HL-60 (cell line): ENCODE measurements around the gene SUN2.

Experiments used
- GABPA ChIP-seq: IDR thresholded peaks from 2 replicates; pipeline ENCODE4 v1.6.1; 2012; ENCODE audit warnings: low read depth
- POLR2AphosphoS5 ChIP-seq: IDR thresholded peaks from 2 replicates; pipeline ENCODE4 v1.6.1; 2012; ENCODE audit warnings: low read depth
- SPI1 ChIP-seq: IDR thresholded peaks from 2 replicates; pipeline ENCODE4 v1.6.1; 2012; ENCODE audit warnings: low read depth, mild to moderate bottlenecking, borderline replicate concordance
- TF ChIP-seq, protein P1 (sequence below): IDR thresholded peaks from one replicate; pipeline ENCODE4 v1.5.1; 2011; ENCODE audit warnings: low read length, control low read depth, inconsistent platforms; ENCODE audit not compliant: insufficient read depth
- TF ChIP-seq, protein P2 (sequence below): IDR thresholded peaks from 2 replicates; pipeline ENCODE4 v1.6.1; 2012; ENCODE audit warnings: low read depth; ENCODE audit not compliant: insufficient replicate concordance

GRCh38 chr22:38784035-38784434, 28.2 kb upstream of the SUN2 start:
- TF ChIP-seq, protein P1, sequence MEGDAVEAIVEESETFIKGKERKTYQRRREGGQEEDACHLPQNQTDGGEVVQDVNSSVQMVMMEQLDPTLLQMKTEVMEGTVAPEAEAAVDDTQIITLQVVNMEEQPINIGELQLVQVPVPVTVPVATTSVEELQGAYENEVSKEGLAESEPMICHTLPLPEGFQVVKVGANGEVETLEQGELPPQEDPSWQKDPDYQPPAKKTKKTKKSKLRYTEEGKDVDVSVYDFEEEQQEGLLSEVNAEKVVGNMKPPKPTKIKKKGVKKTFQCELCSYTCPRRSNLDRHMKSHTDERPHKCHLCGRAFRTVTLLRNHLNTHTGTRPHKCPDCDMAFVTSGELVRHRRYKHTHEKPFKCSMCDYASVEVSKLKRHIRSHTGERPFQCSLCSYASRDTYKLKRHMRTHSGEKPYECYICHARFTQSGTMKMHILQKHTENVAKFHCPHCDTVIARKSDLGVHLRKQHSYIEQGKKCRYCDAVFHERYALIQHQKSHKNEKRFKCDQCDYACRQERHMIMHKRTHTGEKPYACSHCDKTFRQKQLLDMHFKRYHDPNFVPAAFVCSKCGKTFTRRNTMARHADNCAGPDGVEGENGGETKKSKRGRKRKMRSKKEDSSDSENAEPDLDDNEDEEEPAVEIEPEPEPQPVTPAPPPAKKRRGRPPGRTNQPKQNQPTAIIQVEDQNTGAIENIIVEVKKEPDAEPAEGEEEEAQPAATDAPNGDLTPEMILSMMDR = no peak
- TF ChIP-seq, protein P2, sequence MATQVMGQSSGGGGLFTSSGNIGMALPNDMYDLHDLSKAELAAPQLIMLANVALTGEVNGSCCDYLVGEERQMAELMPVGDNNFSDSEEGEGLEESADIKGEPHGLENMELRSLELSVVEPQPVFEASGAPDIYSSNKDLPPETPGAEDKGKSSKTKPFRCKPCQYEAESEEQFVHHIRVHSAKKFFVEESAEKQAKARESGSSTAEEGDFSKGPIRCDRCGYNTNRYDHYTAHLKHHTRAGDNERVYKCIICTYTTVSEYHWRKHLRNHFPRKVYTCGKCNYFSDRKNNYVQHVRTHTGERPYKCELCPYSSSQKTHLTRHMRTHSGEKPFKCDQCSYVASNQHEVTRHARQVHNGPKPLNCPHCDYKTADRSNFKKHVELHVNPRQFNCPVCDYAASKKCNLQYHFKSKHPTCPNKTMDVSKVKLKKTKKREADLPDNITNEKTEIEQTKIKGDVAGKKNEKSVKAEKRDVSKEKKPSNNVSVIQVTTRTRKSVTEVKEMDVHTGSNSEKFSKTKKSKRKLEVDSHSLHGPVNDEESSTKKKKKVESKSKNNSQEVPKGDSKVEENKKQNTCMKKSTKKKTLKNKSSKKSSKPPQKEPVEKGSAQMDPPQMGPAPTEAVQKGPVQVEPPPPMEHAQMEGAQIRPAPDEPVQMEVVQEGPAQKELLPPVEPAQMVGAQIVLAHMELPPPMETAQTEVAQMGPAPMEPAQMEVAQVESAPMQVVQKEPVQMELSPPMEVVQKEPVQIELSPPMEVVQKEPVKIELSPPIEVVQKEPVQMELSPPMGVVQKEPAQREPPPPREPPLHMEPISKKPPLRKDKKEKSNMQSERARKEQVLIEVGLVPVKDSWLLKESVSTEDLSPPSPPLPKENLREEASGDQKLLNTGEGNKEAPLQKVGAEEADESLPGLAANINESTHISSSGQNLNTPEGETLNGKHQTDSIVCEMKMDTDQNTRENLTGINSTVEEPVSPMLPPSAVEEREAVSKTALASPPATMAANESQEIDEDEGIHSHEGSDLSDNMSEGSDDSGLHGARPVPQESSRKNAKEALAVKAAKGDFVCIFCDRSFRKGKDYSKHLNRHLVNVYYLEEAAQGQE = no peak
- TF ChIP-seq SPI1 (no peak), POLR2AphosphoS5 (no peak), GABPA (no peak)
